HepG2 (cell line): ENCODE measurements around the gene SDC3. TPM values are rescaled to one million over a fixed set of nuclear protein-coding genes. Genes with fewer than 3 reads are reported as not detected.
A peak's percentile ranks its signal among the peaks of the same experiment; 100 is the strongest.

ENCODE experiments used
- ATAC-seq: fragments of 200-7000 bp; cut with Tn5 transposase; 3 replicates; pipeline ENCODE4 v1.9.1; 2020; ENCODE audit warnings: mild to moderate bottlenecking, moderate library complexity
- BruUV-seq: library from RNA; stranded (reverse); fragments of 400-500 nt; replicated peaks from 2 replicates; lab custom pipeline; 2021; lab: Mats Ljungman, UMichigan
- CTCF ChIA-PET: fragments of 300-600 bp; formaldehyde crosslinking; extraction: SDS; loops from one replicate; lab custom pipeline; 2021; ENCODE audit warnings: low total read pairs, inconsistent platforms, low intra/inter-chr PET ratio; lab: Yijun Ruan, JAX
- POLR2A ChIA-PET: fragments of 350-600 bp; sonication (Branson Sonifier 250); formaldehyde crosslinking; loops from one replicate; lab custom pipeline; 2020; ENCODE audit warnings: antibody characterized with exemption, inconsistent platforms; lab: Yijun Ruan, JAX
- DNase-seq: peaks from one replicate; pipeline ENCODE4 v3.0.0-alpha.2; 2015; ENCODE audit warnings: low spot score
- FAIRE-seq: peaks from 3 replicates; lab custom pipeline; 2011; peaks lifted over from hg19 to GRCh38; lab: Jason Lieb, UNC
- H2AFZ ChIP-seq: one replicate; pipeline ENCODE4 v1.6.1; 2011; ENCODE audit warnings: low read length, inconsistent platforms
- H3K27ac ChIP-seq: fragments of 300-600 bp; 3 replicates; pipeline ENCODE4 v1.8.0; 2011; ENCODE audit warnings: mixed run types, mild to moderate bottlenecking, mixed read lengths, low read length, inconsistent platforms; ENCODE audit not compliant: insufficient read depth; ENCODE audit errors: extremely low read length
- H3K27me3 ChIP-seq, 2 experiments: fragments of 200-600 bp in 1 of 2; 2 replicates in 1 of 2; 3 replicates in 1 of 2; pipeline versions ENCODE4 v1.6.0 to v1.8.0; 2011; ENCODE audit warnings: low read length in 2 of 2, mild to moderate bottlenecking in 2 of 2, moderate library complexity in 2 of 2, inconsistent platforms in 1 of 2; ENCODE audit not compliant: insufficient read depth in 2 of 2, control insufficient read depth in 1 of 2
- H3K36me3 ChIP-seq, 2 experiments: fragments of 200-600 bp in 1 of 2; replicated peaks in 1 of 2; 2 replicates in 1 of 2; 3 replicates in 1 of 2; pipeline versions ENCODE4 v1.5.1 to v1.8.0; 2011; ENCODE audit warnings: low read length in 2 of 2, inconsistent platforms in 1 of 2; ENCODE audit not compliant: insufficient read depth in 2 of 2, control insufficient read depth in 1 of 2
- H3K4me1 ChIP-seq: 2 replicates; pipeline ENCODE4 v1.5.1; 2012; ENCODE audit warnings: low read length, inconsistent platforms; ENCODE audit not compliant: insufficient read depth
- H3K4me2 ChIP-seq: 2 replicates; pipeline ENCODE4 v1.6.0; 2011; ENCODE audit warnings: low read depth, low read length, inconsistent platforms
- H3K4me3 ChIP-seq, 3 experiments: fragments of 200-600 bp in 1 of 3; sonication (generic), shearing (Covaris generic) in 1 of 3; replicated peaks in 1 of 3; 2 replicates each; pipeline ENCODE4 v1.5.1; 2011 to 2016; ENCODE audit warnings: low read length in 3 of 3, inconsistent platforms in 2 of 3, low read depth in 2 of 3, mild to moderate bottlenecking in 2 of 3, control low read depth in 1 of 3, mixed read lengths in 1 of 3; ENCODE audit not compliant: insufficient read depth in 1 of 3
- H3K79me2 ChIP-seq: one replicate; pipeline ENCODE4 v1.6.1; 2011; ENCODE audit warnings: low read length, inconsistent platforms; ENCODE audit not compliant: insufficient read depth
- H3K9ac ChIP-seq: 2 replicates; pipeline ENCODE4 v1.6.0; 2011; ENCODE audit warnings: mild to moderate bottlenecking, low read depth, low read length, inconsistent platforms; ENCODE audit not compliant: insufficient read depth
- H3K9me3 ChIP-seq: 2 replicates; pipeline ENCODE4 v1.5.1; 2012; ENCODE audit warnings: mild to moderate bottlenecking, low read length
- H4K20me1 ChIP-seq: 2 replicates; pipeline ENCODE4 v1.6.0; 2011; ENCODE audit warnings: inconsistent platforms, mild to moderate bottlenecking, low read length, moderate library complexity; ENCODE audit not compliant: insufficient read depth
- ARNT ChIP-seq: fragments of 450-650 bp; IDR thresholded peaks from 2 replicates; pipeline ENCODE4 v1.6.1; 2017
- ETV6 ChIP-seq: sonication (generic); formaldehyde crosslinking; conservative IDR thresholded peaks from 2 replicates; pipeline ENCODE4 v1.4.0; 2020; ENCODE audit warnings: missing genetic modification reagents
- RBM22 ChIP-seq: fragments of 200-400 bp; formaldehyde crosslinking; optimal IDR thresholded peaks from 2 replicates; pipeline ENCODE3; 2017; ENCODE audit warnings: mild to moderate bottlenecking, low read length, moderate library complexity
- WGBS: methylation state at CpG from one replicate; pipeline ENCODE4 v1.1.6; 2017; ENCODE audit warnings: low lambda C conversion rate; 5-methylcytosine and 5-hydroxymethylcytosine counted together
- in situ Hi-C: cut with HindIII; loops from 2 replicates; pipeline ENCODE4 v1.10.0; 2017; ENCODE audit warnings: low pct_unique_long_range_greater_than_20kb; ENCODE audit not compliant: extremely low pct_ligation_motif_present
- intact Hi-C: fragments of 100-400 bp; cut with micrococcal nuclease; formaldehyde crosslinking; loops from one replicate; pipeline ENCODE4 v1.10.0; 2022; ENCODE audit not compliant: unreplicated experiment
- polyA plus RNA-seq, 8 experiments: library from polyadenylated mRNA; depleted of rRNA in 3 of 8; stranded (reverse) in 7 of 8; unstranded in 1 of 8; fragments of >200 nt; fragmentation: Illumina TruSeq in 4 of 8; extraction: Trizol in 4 of 8; gene quantifications; 2 replicates each; pipeline versions ENCODE4 v1.2.1 to v1.2.3, GENCODE V29; 2011 to 2016; ENCODE audit warnings: low read depth in 4 of 8, missing spikeins in 1 of 8, mixed read lengths in 1 of 8; ENCODE audit not compliant: insufficient read depth in 1 of 8
- total RNA-seq, 5 experiments: library from RNA; depleted of rRNA; stranded (reverse); fragments of >200 nt; fragmentation: Illumina TruSeq; extraction: Trizol; gene quantifications; 2 replicates each; pipeline ENCODE4 v1.2.3, GENCODE V29; 2016; ENCODE audit warnings: low read depth in 1 of 5
- TF ChIP-seq, protein P1 (sequence below): sonication (generic); formaldehyde crosslinking; IDR thresholded peaks from 2 replicates; pipeline ENCODE4 v1.4.0; 2020; ENCODE audit warnings: mild to moderate bottlenecking, missing genetic modification reagents, borderline replicate concordance
- TF ChIP-seq, protein P2 (sequence below): sonication (generic); formaldehyde crosslinking; IDR thresholded peaks from 2 replicates; pipeline ENCODE4 v1.4.0; 2020; ENCODE audit warnings: missing genetic modification reagents
- TF ChIP-seq, protein P3 (sequence below): sonication (generic); formaldehyde crosslinking; conservative IDR thresholded peaks from 2 replicates; pipeline ENCODE4 v1.4.0; 2020; ENCODE audit warnings: missing genetic modification reagents

The SDC3 gene
- total and polyA plus RNA-seq, 2 of the 13 experiments (the other 11 are each of a cell fraction or from before 2014, with no cell fraction given): 0.49 to 0.84 TPM

DNA sequence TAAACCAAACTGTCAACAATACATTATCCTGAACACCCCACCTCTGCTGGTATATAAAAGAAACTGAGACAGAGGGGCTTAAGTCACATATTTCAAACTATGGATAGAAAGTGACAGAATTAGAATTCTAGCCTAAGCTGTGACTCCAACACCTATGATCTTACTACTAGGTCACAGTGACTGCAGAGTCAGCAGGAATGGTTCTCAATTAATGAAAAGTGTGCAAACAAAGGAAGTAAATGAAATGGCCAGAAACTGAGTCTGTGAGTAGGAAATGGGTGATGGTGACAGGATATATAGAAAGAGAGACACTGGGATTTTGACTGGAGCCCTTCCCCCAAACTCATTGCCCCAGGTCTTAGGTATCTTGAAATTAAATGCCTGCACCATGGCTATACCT lies 38.7 kb upstream of the SDC3 start (continued):
- TF ChIP-seq, protein P1, sequence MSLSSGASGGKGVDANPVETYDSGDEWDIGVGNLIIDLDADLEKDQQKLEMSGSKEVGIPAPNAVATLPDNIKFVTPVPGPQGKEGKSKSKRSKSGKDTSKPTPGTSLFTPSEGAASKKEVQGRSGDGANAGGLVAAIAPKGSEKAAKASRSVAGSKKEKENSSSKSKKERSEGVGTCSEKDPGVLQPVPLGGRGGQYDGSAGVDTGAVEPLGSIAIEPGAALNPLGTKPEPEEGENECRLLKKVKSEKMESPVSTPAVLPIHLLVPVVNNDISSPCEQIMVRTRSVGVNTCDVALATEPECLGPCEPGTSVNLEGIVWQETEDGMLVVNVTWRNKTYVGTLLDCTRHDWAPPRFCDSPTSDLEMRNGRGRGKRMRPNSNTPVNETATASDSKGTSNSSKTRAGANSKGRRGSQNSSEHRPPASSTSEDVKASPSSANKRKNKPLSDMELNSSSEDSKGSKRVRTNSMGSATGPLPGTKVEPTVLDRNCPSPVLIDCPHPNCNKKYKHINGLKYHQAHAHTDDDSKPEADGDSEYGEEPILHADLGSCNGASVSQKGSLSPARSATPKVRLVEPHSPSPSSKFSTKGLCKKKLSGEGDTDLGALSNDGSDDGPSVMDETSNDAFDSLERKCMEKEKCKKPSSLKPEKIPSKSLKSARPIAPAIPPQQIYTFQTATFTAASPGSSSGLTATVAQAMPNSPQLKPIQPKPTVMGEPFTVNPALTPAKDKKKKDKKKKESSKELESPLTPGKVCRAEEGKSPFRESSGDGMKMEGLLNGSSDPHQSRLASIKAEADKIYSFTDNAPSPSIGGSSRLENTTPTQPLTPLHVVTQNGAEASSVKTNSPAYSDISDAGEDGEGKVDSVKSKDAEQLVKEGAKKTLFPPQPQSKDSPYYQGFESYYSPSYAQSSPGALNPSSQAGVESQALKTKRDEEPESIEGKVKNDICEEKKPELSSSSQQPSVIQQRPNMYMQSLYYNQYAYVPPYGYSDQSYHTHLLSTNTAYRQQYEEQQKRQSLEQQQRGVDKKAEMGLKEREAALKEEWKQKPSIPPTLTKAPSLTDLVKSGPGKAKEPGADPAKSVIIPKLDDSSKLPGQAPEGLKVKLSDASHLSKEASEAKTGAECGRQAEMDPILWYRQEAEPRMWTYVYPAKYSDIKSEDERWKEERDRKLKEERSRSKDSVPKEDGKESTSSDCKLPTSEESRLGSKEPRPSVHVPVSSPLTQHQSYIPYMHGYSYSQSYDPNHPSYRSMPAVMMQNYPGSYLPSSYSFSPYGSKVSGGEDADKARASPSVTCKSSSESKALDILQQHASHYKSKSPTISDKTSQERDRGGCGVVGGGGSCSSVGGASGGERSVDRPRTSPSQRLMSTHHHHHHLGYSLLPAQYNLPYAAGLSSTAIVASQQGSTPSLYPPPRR: no peak
- TF ChIP-seq ARNT (no peak), ETV6 (CRISPR knock-in tag) (no peak)
- TF ChIP-seq, protein P2, sequence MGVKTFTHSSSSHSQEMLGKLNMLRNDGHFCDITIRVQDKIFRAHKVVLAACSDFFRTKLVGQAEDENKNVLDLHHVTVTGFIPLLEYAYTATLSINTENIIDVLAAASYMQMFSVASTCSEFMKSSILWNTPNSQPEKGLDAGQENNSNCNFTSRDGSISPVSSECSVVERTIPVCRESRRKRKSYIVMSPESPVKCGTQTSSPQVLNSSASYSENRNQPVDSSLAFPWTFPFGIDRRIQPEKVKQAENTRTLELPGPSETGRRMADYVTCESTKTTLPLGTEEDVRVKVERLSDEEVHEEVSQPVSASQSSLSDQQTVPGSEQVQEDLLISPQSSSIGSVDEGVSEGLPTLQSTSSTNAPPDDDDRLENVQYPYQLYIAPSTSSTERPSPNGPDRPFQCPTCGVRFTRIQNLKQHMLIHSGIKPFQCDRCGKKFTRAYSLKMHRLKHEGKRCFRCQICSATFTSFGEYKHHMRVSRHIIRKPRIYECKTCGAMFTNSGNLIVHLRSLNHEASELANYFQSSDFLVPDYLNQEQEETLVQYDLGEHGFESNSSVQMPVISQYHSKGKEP (CRISPR knock-in tag): no peak

DNA sequence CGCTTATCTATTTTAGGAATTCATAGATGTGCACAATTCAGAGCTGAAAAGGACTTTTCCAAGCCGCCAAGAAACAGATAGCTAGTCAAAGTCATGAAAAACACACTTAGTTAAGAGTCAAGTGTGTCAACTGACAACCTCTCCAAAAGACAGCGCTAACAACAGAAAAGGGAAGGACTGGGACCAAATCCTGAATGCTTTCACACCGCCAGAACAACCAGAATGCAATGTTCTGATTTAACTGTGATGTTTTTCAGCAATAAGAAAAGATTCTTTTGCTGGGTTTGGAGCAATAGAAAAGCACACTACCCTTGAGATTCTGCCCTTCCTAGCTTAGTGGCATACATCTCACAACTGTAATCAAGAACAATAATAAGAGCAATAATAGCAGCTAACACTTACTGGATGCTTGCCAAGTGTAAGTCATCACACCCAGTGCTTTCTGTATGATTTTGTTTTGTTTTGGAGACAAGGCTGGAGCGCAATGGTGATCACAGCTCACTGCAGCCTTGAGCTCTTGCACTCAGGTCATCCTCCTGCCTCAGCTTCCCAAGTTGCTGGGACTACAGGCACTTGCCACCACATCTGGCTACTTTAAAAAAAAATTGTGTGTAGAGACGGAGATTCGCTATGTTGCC lies 33.9 kb upstream of the SDC3 start:
- in situ Hi-C loops: no loop called here
- WGBS: 99% methylated on average over 6 of the region's 7 CpGs
- POLR2A ChIA-PET: no interaction called here

More for the DNA sequence above, 33.9 kb upstream of the SDC3 start:
- H3K36me3 ChIP-seq: peaks cover 27 to 81% of the 10 kb centered on the region in 2 experiments
- H4K20me1 ChIP-seq: peaks cover 15% of the 10 kb centered on the region
- no peaks in the 10 kb centered on the region for H3K27me3 ChIP-seq
- H3K79me2 ChIP-seq: no peaks in the 10 kb centered on the region
- TF ChIP-seq RBM22: peak; percentile 72
- TF ChIP-seq, protein P3, sequence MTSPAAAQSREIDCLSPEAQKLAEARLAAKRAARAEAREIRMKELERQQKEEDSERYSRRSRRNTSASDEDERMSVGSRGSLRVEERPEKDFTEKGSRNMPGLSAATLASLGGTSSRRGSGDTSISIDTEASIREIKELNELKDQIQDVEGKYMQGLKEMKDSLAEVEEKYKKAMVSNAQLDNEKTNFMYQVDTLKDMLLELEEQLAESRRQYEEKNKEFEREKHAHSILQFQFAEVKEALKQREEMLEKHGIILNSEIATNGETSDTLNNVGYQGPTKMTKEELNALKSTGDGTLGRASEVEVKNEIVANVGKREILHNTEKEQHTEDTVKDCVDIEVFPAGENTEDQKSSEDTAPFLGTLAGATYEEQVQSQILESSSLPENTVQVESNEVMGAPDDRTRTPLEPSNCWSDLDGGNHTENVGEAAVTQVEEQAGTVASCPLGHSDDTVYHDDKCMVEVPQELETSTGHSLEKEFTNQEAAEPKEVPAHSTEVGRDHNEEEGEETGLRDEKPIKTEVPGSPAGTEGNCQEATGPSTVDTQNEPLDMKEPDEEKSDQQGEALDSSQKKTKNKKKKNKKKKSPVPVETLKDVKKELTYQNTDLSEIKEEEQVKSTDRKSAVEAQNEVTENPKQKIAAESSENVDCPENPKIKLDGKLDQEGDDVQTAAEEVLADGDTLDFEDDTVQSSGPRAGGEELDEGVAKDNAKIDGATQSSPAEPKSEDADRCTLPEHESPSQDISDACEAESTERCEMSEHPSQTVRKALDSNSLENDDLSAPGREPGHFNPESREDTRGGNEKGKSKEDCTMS (CRISPR knock-in tag): no peak
- H3K4me3 ChIP-seq: no peak overlapping the region
- BruUV-seq: no TSS peak
- intact Hi-C loops: no loop called here
- no peak overlapping the region for H3K27ac ChIP-seq
- FAIRE-seq (no peak), ATAC-seq (no peak), DNase-seq (no peak)
- no peaks in the 10 kb centered on the region for H3K4me1 ChIP-seq
- CTCF ChIA-PET: no interaction called here
- no peak overlapping the region for H3K9ac ChIP-seq
- H3K4me2 ChIP-seq: no peak overlapping the region
- H3K9me3 ChIP-seq: no peaks in the 10 kb centered on the region
- no peak overlapping the region for H2AFZ ChIP-seq
